C4-2B (cell line): ENCODE results near the gene PDZD2.

ENCODE experiments used
- ZFX ChIP-seq: fragments of 450-650 bp; IDR thresholded peaks from 2 replicates; pipeline ENCODE4 v1.6.1; 2017
- TF ChIP-seq, protein P1 (sequence below): fragments of 450-650 bp; conservative IDR thresholded peaks from 2 replicates; pipeline ENCODE4 v1.5.1; 2017; ENCODE audit warnings: mild to moderate bottlenecking

DNA sequence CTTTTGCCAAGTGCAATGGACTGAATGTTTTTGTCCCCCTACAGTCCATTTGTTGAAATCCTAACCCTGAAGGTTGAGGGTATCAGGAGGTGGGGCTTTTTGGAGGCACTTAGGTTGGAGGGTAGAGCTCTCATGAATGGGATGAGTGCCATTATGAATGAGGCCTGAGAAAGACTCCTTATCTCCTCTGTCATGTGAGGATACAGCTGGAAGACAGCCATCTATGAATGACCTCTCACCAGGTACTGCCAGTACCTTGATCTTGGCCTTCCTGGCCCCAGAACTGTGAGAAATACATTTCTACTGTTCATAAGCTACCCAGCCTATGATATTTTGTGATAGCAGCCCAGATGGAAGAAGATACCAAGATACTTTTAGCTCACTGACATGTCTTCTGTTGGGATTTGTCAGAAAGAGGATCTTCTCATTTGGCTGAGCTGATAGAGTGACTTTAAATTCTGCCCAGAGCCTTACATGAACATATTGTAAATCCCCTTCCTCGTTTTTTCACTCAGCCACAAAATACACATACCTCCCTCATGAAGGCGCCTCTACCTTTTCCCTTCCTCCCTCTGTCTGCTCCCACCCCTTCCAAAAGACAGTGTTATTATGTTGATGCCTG, 256.4 kb downstream of the PDZD2 start:
- TF ChIP-seq, protein P1, sequence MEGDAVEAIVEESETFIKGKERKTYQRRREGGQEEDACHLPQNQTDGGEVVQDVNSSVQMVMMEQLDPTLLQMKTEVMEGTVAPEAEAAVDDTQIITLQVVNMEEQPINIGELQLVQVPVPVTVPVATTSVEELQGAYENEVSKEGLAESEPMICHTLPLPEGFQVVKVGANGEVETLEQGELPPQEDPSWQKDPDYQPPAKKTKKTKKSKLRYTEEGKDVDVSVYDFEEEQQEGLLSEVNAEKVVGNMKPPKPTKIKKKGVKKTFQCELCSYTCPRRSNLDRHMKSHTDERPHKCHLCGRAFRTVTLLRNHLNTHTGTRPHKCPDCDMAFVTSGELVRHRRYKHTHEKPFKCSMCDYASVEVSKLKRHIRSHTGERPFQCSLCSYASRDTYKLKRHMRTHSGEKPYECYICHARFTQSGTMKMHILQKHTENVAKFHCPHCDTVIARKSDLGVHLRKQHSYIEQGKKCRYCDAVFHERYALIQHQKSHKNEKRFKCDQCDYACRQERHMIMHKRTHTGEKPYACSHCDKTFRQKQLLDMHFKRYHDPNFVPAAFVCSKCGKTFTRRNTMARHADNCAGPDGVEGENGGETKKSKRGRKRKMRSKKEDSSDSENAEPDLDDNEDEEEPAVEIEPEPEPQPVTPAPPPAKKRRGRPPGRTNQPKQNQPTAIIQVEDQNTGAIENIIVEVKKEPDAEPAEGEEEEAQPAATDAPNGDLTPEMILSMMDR, result no peak
- no peak for TF ChIP-seq ZFX
